ENCODE data around the gene CXCL10.
"Not testable (repeated sequence)": the region's sequence is repeated elsewhere in the genome, so short reads cannot be mapped to it uniquely, and the experiment has no call there.

The CXCL10 gene

DNA sequence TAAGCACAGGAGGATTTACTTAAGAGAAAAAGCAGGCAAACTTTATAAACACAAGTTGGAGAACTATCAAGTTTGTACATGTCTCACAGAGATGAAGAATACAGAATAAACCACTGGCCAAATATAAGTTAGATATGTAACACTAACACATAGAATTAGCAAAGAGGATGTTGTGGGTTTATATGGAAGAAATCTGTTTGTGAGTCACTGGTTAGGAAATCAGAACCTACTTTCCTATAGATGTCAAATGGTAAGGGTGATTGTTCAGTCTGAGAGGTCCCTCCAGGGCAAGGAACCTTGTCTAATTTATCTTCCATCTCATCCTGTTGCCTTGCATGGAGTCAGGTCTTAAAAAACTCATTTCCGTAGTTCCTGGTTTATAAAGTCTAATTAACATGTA, 36.5 kb upstream of the CXCL10 start:
- peak; percentile 91 for DNase-seq (ENCODE audit: low read depth)
- TF ChIP-seq, protein P1, sequence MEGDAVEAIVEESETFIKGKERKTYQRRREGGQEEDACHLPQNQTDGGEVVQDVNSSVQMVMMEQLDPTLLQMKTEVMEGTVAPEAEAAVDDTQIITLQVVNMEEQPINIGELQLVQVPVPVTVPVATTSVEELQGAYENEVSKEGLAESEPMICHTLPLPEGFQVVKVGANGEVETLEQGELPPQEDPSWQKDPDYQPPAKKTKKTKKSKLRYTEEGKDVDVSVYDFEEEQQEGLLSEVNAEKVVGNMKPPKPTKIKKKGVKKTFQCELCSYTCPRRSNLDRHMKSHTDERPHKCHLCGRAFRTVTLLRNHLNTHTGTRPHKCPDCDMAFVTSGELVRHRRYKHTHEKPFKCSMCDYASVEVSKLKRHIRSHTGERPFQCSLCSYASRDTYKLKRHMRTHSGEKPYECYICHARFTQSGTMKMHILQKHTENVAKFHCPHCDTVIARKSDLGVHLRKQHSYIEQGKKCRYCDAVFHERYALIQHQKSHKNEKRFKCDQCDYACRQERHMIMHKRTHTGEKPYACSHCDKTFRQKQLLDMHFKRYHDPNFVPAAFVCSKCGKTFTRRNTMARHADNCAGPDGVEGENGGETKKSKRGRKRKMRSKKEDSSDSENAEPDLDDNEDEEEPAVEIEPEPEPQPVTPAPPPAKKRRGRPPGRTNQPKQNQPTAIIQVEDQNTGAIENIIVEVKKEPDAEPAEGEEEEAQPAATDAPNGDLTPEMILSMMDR (IDR thresholded peaks at IDR 0.05; ENCODE audit: insufficient read depth, low read depth, low read length, missing control alignments): no peak
- H3K4me3 ChIP-seq (ENCODE audit: low read length): no peak overlapping the region

DNA sequence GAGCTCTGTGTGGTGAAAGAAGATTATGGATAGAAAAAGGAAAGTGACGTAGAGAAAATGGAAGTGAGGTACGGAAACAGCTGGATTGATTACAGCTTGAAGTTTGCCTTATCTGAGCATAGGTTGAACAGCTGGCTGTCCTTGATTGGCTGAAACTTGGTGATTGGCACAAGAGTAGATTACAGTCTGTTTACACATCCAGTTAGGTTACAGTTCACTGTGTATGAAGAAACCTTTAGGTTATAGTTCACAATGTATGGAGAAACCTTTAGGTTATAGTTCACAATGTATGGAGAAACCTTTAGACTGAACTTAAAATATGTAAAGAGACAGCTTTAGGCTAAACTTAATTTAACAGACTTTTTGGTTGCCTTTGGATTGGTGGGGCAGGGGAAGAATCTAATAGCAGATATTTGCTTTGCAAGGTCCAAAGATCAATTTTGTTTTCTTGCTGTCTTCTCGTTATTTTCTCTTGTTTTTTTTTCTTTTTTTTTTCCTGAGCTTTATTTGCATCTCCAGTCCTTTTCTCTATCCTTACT, 35.7 kb upstream of the CXCL10 start:
- no peak overlapping the region for H3K4me3 ChIP-seq (ENCODE audit: low read length)
- TF ChIP-seq, protein P1 (IDR thresholded peaks at IDR 0.05; ENCODE audit: insufficient read depth, low read depth, low read length, missing control alignments): no peak
- DNase-seq (ENCODE audit: low read depth): peak; percentile 24

DNA sequence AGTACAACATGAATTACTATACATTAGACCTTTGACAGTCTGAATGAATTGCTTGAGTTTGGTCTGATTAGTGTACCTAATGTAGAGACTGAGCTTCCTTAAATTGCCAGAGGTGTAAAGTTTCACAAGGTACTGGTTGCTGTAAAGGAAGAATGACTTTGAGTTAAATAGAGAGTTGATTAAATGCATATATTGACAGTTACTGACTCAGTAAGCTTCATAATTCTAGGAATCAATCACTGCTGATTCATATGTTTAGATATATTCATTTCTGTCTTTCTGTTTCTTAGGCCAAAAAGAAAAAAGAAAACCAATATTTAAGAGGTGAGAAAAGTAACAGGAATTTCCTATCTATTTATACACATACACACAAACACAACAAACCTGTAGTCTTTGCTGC, 35.0 kb upstream of the CXCL10 start:
- H3K4me3 ChIP-seq (ENCODE audit: low read length): no peak overlapping the region
- no peak for DNase-seq (ENCODE audit: low read depth)
- TF ChIP-seq, protein P1 (IDR thresholded peaks at IDR 0.05; ENCODE audit: insufficient read depth, low read depth, low read length, missing control alignments): no peak

DNA sequence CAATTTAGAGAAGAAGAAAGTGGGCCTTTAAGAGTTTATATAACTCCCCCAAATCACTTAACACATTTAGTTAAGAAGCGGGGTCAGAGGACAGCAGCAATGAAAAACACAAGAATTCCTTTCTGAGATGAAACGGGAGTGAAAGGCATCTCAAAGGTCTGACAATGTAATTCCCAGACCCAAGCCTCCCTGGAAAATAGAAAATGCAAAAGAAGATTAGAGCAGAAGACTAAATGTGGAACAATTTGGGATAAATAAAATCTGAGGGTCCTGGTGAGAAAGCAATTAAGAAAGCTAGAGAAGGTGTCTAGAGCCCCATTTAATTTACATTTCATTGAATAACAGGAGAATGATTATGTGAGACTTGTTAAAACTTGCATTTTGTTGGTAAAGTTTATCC, 32.1 kb upstream of the CXCL10 start:
- TF ChIP-seq, protein P1 (IDR thresholded peaks at IDR 0.05; ENCODE audit: insufficient read depth, low read depth, low read length, missing control alignments): no peak
- no peak overlapping the region for H3K4me3 ChIP-seq (ENCODE audit: low read length)
- no peak for DNase-seq (ENCODE audit: low read depth)

DNA sequence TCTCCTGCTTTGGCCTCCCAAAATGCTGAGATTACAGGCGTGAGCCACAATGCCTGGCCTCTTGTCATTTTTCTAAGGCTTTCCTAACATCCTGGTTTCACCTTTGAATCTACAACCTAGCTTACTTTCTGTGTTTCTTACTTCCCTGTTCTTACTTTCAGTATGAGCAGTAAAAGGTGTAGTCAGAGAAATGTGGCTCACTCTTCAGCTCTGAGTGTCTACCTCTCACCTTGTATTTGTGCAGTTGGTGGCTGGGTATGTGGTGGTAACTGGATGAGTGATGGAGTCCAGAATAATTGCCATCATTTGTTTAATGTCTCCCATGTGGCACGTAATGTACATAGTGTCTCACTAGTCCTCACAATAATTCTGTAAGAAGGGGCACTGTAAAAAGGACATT, 31.7 kb upstream of the CXCL10 start:
- TF ChIP-seq, protein P1 (IDR thresholded peaks at IDR 0.05; ENCODE audit: insufficient read depth, low read depth, low read length, missing control alignments): no peak
- DNase-seq (ENCODE audit: low read depth): peak; percentile 15
- no peak overlapping the region for H3K4me3 ChIP-seq (ENCODE audit: low read length)

DNA sequence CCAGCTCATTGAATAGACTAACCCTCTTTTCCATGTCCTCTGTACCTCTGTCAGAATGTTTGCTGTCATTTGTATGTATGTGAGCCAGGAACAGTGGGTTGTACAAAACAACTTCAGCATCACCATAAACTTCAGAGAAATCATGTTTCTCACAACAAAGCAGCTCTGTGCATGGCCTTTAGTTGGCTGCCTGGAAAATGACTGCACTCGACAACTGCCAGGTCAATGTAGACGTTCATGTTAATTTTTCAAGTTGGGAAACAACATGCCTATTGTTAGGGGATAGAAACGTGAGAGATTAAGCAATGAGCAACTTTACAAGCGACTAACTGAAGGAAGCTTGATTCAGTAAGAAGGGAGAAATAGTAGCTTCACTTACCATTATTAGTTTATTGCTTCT, 30.4 kb upstream of the CXCL10 start:
- no peak overlapping the region for H3K4me3 ChIP-seq (ENCODE audit: low read length)
- TF ChIP-seq, protein P1 (IDR thresholded peaks at IDR 0.05; ENCODE audit: insufficient read depth, low read depth, low read length, missing control alignments): no peak
- peak; percentile 16 for DNase-seq (ENCODE audit: low read depth)

DNA sequence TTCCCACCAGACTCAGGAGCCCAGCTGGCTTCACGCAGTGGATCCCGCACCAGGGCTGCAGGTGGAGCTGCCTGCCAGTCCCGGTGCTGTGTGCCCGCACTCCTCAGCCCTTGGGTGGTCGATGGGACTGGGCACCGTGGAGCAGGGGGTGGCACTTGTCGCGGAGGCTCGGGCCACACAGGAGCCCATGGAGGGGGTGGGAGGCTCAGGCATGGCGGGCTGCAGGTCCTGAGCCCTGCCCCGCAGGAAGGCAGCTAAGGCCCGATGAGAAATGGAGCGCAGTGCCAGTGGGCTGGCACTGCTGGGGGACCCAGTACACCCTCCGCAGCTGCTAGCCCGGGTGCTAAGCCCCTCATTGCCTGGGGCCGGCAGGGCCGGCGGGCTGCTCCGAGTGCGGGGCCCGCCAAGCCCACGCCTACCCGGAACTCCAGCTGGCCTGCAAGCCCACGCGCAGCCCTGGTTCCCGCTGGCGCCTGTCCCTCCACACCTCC, 27.3 kb upstream of the CXCL10 start:
- H3K4me3 ChIP-seq (ENCODE audit: low read length); DNase-seq (ENCODE audit: low read depth): not testable (repeated sequence)

DNA sequence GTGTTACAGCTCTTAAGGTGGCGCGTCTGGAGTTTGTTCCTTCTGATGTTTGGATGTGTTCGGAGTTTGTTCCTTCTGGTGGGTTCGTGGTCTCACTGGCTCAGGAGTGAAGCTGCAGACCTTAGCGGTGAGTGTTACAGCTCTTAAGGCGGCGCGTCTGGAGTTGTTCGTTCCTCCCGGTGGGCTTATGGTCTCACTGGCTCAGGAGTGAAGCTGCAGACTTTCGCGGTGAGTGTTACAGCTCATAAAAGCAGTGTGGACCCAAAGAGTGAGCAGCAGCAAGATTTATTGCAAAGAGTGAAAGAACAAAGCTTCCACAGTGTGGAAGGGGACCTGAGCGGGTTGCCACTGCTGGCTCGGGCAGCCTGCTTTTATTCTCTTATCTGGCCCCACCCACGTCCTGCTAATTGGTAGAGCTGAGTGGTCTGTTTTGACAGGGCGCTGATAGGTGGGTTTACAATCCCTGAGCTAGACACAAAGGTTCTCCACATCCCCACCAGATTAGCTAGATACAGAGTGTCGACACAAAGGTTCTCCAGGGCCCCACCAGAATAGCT, 26.6 kb upstream of the CXCL10 start:
- not testable (repeated sequence) for DNase-seq (ENCODE audit: low read depth); H3K4me3 ChIP-seq (ENCODE audit: low read length)

DNA sequence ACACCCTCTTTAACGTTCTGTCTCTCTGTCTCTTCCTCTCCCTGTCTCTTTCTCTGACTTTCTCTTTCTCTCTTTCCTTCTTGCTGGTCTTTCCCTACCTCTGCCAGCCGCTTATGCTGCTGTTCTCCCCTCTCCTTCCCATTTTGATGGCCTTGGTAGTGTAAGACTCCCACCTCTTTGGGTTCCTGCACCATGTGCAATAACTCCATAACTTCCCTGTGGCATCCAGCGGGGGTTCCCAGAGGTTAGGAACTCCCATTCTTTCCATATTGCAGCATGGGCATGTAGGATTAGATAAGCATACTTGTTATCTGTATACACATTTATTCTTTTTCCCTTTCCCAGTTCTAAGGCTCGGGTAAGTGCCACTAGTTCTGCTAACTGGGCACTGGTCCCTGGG, 21.4 kb upstream of the CXCL10 start:
- not testable (repeated sequence) for H3K4me3 ChIP-seq (ENCODE audit: low read length); DNase-seq (ENCODE audit: low read depth)

DNA sequence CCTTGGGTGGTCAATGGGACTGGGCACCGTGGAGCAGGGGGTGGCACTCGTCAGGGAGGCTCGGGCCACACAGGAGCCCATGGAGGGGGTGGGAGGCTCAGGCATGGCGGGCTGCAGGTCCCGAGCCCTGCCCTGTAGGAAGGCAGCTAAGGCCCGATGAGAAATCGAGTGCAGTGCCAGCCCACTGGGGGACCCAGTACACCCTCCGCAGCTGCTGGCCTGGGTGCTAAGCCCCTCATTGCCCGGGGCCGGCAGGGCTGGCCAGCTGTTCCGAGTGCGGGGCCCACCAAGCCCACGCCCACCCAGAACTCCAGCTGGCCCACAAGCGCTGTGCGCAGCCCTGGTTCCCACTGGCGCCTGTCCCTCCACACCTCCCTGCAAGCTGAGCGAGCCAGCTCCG, 20.0 kb upstream of the CXCL10 start:
- H3K4me3 ChIP-seq (ENCODE audit: low read length): not testable (repeated sequence)

DNA sequence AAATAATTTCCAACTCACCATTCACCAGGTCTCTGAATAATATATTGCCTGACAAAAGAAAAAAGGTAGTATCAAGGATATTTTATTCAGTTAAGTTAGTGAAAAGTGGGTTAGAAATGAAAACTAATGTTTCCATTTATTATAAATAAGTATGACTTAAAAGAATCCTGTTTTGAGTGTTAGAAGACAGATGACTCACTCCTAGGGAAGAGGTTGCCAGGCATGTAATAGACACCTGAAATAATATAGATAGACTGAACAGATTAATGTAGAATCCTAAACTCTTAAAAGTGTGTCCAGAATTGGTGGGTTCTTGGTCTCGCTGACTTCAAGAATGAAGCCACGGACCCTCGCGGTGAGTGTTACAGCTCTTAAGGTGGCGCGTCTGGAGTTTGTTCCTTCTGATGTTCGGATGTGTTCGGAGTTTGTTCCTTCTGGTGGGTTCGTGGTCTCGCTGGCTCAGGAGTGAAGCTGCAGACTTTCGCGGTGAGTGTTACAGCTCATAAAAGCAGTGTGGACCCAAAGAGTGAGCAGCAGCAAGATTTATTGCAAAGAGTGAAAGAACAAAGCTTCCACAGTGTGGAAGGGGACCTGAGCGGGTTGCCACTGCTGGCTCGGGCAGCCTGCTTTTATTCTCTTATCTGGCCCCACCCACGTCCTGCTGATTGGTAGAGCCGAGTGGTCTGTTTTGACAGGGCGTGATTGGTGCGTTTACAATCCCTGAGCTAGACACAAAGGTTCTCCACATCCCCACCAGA, 19.1 kb upstream of the CXCL10 start:
- peak; percentile 53 for DNase-seq (ENCODE audit: low read depth)
- H3K4me3 ChIP-seq (ENCODE audit: low read length): not testable (repeated sequence)

More for the DNA sequence above, 20.0 kb upstream of the CXCL10 start:
- DNase-seq (ENCODE audit: low read depth): not testable (repeated sequence)

Measured in epithelial cell of esophagus (primary cell).